PC-3 (cell line): Measurements from ENCODE around the gene PPFIBP2. TPM values are rescaled to one million over a fixed set of nuclear protein-coding genes. Genes with fewer than 3 reads are reported as not detected.

Experiments used
- ATAC-seq: fragments of 200-7000 bp; cut with Tn5 transposase; 2 replicates; pipeline ENCODE4 v1.9.1; 2020; ENCODE audit warnings: mild to moderate bottlenecking, moderate library complexity
- BruUV-seq: library from RNA; stranded (reverse); fragments of 400-500 nt; replicated peaks from 2 replicates; lab custom pipeline; 2021; lab: Mats Ljungman, UMichigan
- CTCF ChIA-PET: fragments of 300-600 bp; sonication (Branson Sonifier 250); formaldehyde crosslinking; loops from one replicate; lab custom pipeline; 2022; ENCODE audit warnings: antibody characterized with exemption; lab: Charles Lee
- POLR2A ChIA-PET: fragments of 300-600 bp; sonication (Branson Sonifier 250); formaldehyde crosslinking; loops from one replicate; lab custom pipeline; 2022; ENCODE audit warnings: antibody characterized with exemption; ENCODE audit not compliant: unreplicated experiment; lab: Charles Lee
- DNase-seq: peaks from one replicate; pipeline ENCODE4 v3.0.0-alpha.2; 2015
- H2AFZ ChIP-seq: fragments of 300-600 bp; sonication (generic); 2 replicates; pipeline ENCODE4 v1.6.0; 2016; ENCODE audit warnings: antibody characterized with exemption, low read length
- H3F3A ChIP-seq: fragments of 300-600 bp; sonication (generic); one replicate; pipeline ENCODE4 v1.6.0; 2017; ENCODE audit warnings: antibody characterized with exemption, low read length, control low read depth, mild to moderate bottlenecking; ENCODE audit not compliant: unreplicated experiment
- H3K27ac ChIP-seq: fragments of 300-600 bp; sonication (generic); 2 replicates; pipeline ENCODE4 v1.5.1; 2016; ENCODE audit warnings: mild to moderate bottlenecking, low read length
- H3K27me3 ChIP-seq: fragments of 300-600 bp; sonication (generic); 2 replicates; pipeline ENCODE4 v1.6.1; 2016; ENCODE audit warnings: low read length, mixed read lengths
- H3K36me3 ChIP-seq: fragments of 300-600 bp; sonication (generic); 2 replicates; pipeline ENCODE4 v1.6.1; 2016; ENCODE audit warnings: low read depth, mixed run types, low read length, mixed read lengths
- H3K4me1 ChIP-seq: fragments of 300-600 bp; sonication (generic); 2 replicates; pipeline ENCODE4 v1.5.1; 2016; ENCODE audit warnings: low read length; ENCODE audit not compliant: insufficient read depth
- H3K4me2 ChIP-seq: fragments of 300-600 bp; sonication (generic); 2 replicates; pipeline ENCODE4 v1.6.0; 2016; ENCODE audit warnings: low read length
- H3K4me3 ChIP-seq: fragments of 300-600 bp; sonication (generic); 2 replicates; pipeline ENCODE4 v1.5.1; 2016; ENCODE audit warnings: mild to moderate bottlenecking, low read length, mixed read lengths
- H3K79me2 ChIP-seq: fragments of 300-600 bp; sonication (generic); 2 replicates; pipeline ENCODE4 v1.6.1; 2017; ENCODE audit warnings: low read length, mixed read lengths
- H3K9ac ChIP-seq: fragments of 300-600 bp; sonication (generic); 2 replicates; pipeline ENCODE4 v1.6.0; 2016; ENCODE audit warnings: mild to moderate bottlenecking, low read length
- H3K9me2 ChIP-seq: fragments of 300-600 bp; sonication (generic); replicated peaks from 2 replicates; pipeline ENCODE4 v1.6.1; 2016; ENCODE audit warnings: mixed run types, low read length, mixed read lengths
- H3K9me3 ChIP-seq: fragments of 300-600 bp; sonication (generic); 2 replicates; pipeline ENCODE4 v1.6.1; 2016; ENCODE audit warnings: low read length, mixed read lengths
- H4K20me1 ChIP-seq: fragments of 300-600 bp; sonication (generic); 2 replicates; pipeline ENCODE4 v1.6.1; 2016; ENCODE audit warnings: low read length, mixed read lengths
- EZH2 ChIP-seq: fragments of 300-600 bp; sonication (generic); IDR thresholded peaks from one replicate; pipeline ENCODE4 v1.6.1; 2017; ENCODE audit warnings: antibody characterized with exemption, mild to moderate bottlenecking, low read length; ENCODE audit not compliant: unreplicated experiment
- EZH2phosphoT487 ChIP-seq: fragments of 300-600 bp; sonication (generic); IDR thresholded peaks from 2 replicates; pipeline ENCODE4 v1.6.1; 2018; ENCODE audit warnings: mild to moderate bottlenecking, antibody characterized with exemption, low read length, borderline replicate concordance
- intact Hi-C: fragments of 100-400 bp; cut with micrococcal nuclease; formaldehyde crosslinking; loops from 2 replicates; pipeline ENCODE4 v1.9.0; 2023
- total RNA-seq: library from RNA; depleted of rRNA; stranded (reverse); fragments of >200 nt; gene quantifications from 2 replicates; pipeline ENCODE4 v1.2.3, GENCODE V29; 2014
- TF ChIP-seq, protein P1 (sequence below): fragments of 300-600 bp; sonication (generic); conservative IDR thresholded peaks from 2 replicates; pipeline ENCODE4 v1.5.1; 2017; ENCODE audit warnings: antibody characterized with exemption, low read depth, mild to moderate bottlenecking, low read length

Gene PPFIBP2
- total RNA-seq, 1 experiment from 2014 or later = 3.2 TPM

DNA sequence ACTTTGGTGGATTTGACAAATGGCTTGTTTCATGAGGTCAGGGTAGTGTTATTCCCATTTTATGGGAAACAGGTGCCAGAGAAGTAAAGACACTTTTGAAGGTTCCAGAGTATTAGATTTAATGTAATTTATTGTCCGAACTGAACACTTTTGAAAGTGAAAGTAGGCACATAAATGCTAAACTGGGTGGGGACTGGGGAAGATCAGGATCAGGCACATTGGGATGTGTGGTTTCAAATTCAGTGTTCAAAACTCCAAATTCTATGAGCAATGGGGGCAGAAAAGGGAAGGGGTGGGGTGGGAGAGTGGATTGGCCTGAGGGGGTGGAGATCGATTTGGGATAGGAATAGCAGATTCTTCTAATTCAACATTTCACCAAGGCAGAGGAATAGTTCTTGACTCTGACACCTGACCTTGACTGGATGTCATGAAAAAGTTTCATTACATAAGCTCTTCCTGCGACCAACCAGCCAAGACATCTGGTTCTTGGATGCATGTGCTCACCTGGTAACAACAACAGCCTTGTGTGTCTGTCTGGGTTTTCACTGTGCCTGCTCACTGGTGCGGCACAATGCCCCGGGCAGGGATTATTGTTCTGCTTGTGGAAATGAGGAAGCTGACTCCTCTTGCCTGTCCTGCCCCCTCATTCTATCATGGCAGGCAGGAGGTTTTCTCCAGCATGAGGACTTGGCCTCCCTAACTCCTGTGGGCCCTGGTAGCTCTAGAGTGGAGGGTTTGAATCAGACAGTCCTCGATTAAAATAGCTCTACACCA, 10.8 kb downstream of the PPFIBP2 start:
- TF ChIP-seq EZH2 (no peak), EZH2phosphoT487 (no peak)
- TF ChIP-seq, protein P1, sequence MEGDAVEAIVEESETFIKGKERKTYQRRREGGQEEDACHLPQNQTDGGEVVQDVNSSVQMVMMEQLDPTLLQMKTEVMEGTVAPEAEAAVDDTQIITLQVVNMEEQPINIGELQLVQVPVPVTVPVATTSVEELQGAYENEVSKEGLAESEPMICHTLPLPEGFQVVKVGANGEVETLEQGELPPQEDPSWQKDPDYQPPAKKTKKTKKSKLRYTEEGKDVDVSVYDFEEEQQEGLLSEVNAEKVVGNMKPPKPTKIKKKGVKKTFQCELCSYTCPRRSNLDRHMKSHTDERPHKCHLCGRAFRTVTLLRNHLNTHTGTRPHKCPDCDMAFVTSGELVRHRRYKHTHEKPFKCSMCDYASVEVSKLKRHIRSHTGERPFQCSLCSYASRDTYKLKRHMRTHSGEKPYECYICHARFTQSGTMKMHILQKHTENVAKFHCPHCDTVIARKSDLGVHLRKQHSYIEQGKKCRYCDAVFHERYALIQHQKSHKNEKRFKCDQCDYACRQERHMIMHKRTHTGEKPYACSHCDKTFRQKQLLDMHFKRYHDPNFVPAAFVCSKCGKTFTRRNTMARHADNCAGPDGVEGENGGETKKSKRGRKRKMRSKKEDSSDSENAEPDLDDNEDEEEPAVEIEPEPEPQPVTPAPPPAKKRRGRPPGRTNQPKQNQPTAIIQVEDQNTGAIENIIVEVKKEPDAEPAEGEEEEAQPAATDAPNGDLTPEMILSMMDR = no peak
- POLR2A ChIA-PET = no interaction called here

DNA sequence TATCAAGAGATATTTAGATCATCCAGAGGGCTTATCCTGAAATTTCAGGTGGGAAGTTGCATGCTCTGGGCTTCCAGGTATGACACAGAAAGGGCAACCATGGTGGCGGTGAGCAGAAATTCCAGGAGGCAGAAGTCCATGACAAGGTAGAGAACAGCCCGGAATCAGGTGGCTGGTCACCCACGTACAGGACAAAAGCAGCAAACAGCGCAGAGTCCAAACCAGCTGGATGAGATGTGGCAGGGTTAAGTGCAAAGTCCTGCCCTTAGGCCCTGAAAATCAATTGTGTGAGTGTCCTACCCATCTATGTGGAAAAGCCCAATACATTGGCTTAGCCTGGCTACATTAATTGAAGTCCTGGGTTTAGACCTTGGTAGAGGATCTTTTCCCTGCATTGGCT, 11.6 kb downstream of the PPFIBP2 start:
- Histone ChIP-seq H4K20me1 (no peaks in the 10 kb centered on the region), H3K4me3 (no peak overlapping the region), H3K27me3 (peaks cover 25% of the 10 kb centered on the region), H3K9me2 (no peaks in the 10 kb centered on the region), H3K4me2 (no peak overlapping the region), H3K4me1 (no peaks in the 10 kb centered on the region), H3K9me3 (no peaks in the 10 kb centered on the region), H3K9ac (no peak overlapping the region), H3K79me2 (no peaks in the 10 kb centered on the region), H2AFZ (no peak overlapping the region), H3F3A (no peaks in the 10 kb centered on the region), H3K36me3 (no peaks in the 10 kb centered on the region), H3K27ac (no peak overlapping the region)
- intact Hi-C loops = no loop called here
- CTCF ChIA-PET = no interaction called here
- POLR2A ChIA-PET = no interaction called here
- ATAC-seq (no peak), DNase-seq (no peak)
- TF ChIP-seq EZH2phosphoT487 (no peak), EZH2 (no peak)
- TF ChIP-seq, protein P1 = no peak
- BruUV-seq = no TSS peak

More for the DNA sequence above, 10.8 kb downstream of the PPFIBP2 start:
- no peak overlapping the region for H3K9ac ChIP-seq
- no peaks in the 10 kb centered on the region for H3K79me2 ChIP-seq
- DNase-seq (no peak), ATAC-seq (no peak)
- H3K4me3 ChIP-seq = no peak overlapping the region
- no peak overlapping the region for H2AFZ ChIP-seq
- H3K4me2 ChIP-seq = no peak overlapping the region
- H4K20me1 ChIP-seq = no peaks in the 10 kb centered on the region
- no TSS peak for BruUV-seq
- no peaks in the 10 kb centered on the region for H3K4me1 ChIP-seq
- H3K9me3 ChIP-seq = no peaks in the 10 kb centered on the region
- peaks cover 25% of the 10 kb centered on the region for H3K27me3 ChIP-seq
- intact Hi-C loops = no loop called here
- H3K9me2 ChIP-seq = no peaks in the 10 kb centered on the region
- no peak overlapping the region for H3K27ac ChIP-seq
- no peaks in the 10 kb centered on the region for H3F3A ChIP-seq
- H3K36me3 ChIP-seq = no peaks in the 10 kb centered on the region
- CTCF ChIA-PET = no interaction called here

DNA sequence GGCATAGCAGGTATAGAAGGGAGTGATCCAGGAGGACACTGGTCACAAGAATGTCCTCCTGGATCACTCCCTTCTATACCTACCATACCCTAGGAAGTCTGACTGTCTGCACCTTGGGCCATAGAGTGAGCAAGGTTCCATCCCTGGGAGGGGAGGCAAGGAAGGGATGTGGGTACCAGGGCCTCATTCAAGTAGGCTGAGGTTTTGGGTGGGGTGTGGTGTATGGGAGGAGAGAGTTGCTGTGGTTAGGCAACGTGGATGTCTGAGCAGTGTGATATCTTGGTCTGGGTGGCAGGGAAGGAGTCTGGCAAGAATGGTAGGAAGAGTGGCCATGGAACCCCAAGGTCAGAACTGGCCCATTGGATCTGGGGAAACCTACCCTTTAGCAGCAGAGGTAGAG, 13.2 kb downstream of the PPFIBP2 start:
- ATAC-seq (no peak), DNase-seq (no peak)
- CTCF ChIA-PET = no interaction called here
- Histone ChIP-seq H3K36me3 (no peaks in the 10 kb centered on the region), H3K9me2 (no peaks in the 10 kb centered on the region), H3K9me3 (no peaks in the 10 kb centered on the region), H3K27ac (no peak overlapping the region), H3K4me1 (no peaks in the 10 kb centered on the region), H3F3A (no peaks in the 10 kb centered on the region), H3K4me3 (no peak overlapping the region), H3K27me3 (peaks cover 25% of the 10 kb centered on the region), H2AFZ (no peak overlapping the region), H3K79me2 (no peaks in the 10 kb centered on the region), H4K20me1 (no peaks in the 10 kb centered on the region), H3K4me2 (no peak overlapping the region), H3K9ac (no peak overlapping the region)
- intact Hi-C loops = no loop called here
- POLR2A ChIA-PET = no interaction called here
- no peak for TF ChIP-seq EZH2
- no peak for TF ChIP-seq EZH2phosphoT487
- TF ChIP-seq, protein P1 = no peak
- BruUV-seq = no TSS peak
